Neuron (in vitro differentiated cells): ENCODE results near the gene PTPN14.

Experiments
- H2AFZ ChIP-seq: one replicate; pipeline ENCODE4 v1.6.1; 2013; ENCODE audit warnings: low read depth, mild to moderate bottlenecking, inconsistent platforms, low read length, moderate library complexity
- H3K27me3 ChIP-seq: one replicate; pipeline ENCODE4 v1.6.1; 2013; ENCODE audit warnings: low read length; ENCODE audit not compliant: insufficient read depth
- H3K36me3 ChIP-seq: one replicate; pipeline ENCODE4 v1.6.1; 2013; ENCODE audit warnings: low read length; ENCODE audit not compliant: insufficient read depth
- H3K4me1 ChIP-seq: one replicate; pipeline ENCODE4 v1.6.1; 2013; ENCODE audit warnings: low read length; ENCODE audit not compliant: insufficient read depth
- H3K4me3 ChIP-seq: 2 replicates; pipeline ENCODE4 v1.5.1; 2013; ENCODE audit warnings: mild to moderate bottlenecking, low read length, moderate library complexity
- H3K9me3 ChIP-seq: one replicate; pipeline ENCODE4 v1.6.1; 2013; ENCODE audit warnings: low read length

PTPN14 gene

GRCh38 chr1:214312530-214313051 lies 238.8 kb downstream of the PTPN14 start:
- no peaks in the 10 kb centered on the region for H3K36me3 ChIP-seq
- H3K27me3 ChIP-seq: no peaks in the 10 kb centered on the region

GRCh38 chr1:214310777-214311690 lies 240.4 kb downstream of the PTPN14 start:
- no peak overlapping the region for H2AFZ ChIP-seq
- H3K36me3 ChIP-seq: no peaks in the 10 kb centered on the region
- no peaks in the 10 kb centered on the region for H3K27me3 ChIP-seq
- no peaks in the 10 kb centered on the region for H3K9me3 ChIP-seq
- H3K4me1 ChIP-seq: peaks cover 12% of the 10 kb centered on the region
- H3K4me3 ChIP-seq: no peak overlapping the region

More at GRCh38 chr1:214312530-214313051, 238.8 kb downstream of the PTPN14 start:
- Histone ChIP-seq H3K4me3 (no peak overlapping the region), H3K9me3 (no peaks in the 10 kb centered on the region), H3K4me1 (peaks cover 12% of the 10 kb centered on the region), H2AFZ (no peak overlapping the region)

GRCh38 chr1:214310010-214310409 lies 241.4 kb downstream of the PTPN14 start:
- no peaks in the 10 kb centered on the region for H3K36me3 ChIP-seq
- peaks cover 10% of the 10 kb centered on the region for H3K4me1 ChIP-seq
- H3K4me3 ChIP-seq: no peak overlapping the region
- no peaks in the 10 kb centered on the region for H3K9me3 ChIP-seq
- H2AFZ ChIP-seq: no peak overlapping the region
- H3K27me3 ChIP-seq: no peaks in the 10 kb centered on the region

- H3K4me3 ChIP-seq: no peak overlapping the region
- H3K4me1 ChIP-seq: peaks cover 6% of the 10 kb centered on the region
- H3K27me3 ChIP-seq: no peaks in the 10 kb centered on the region
- H2AFZ ChIP-seq: no peak overlapping the region
- H3K9me3 ChIP-seq: no peaks in the 10 kb centered on the region
- no peaks in the 10 kb centered on the region for H3K36me3 ChIP-seq
Measured at GRCh38 chr1:214306269-214306668, 245.1 kb downstream of the PTPN14 start.

GRCh38 chr1:214305164-214305751 lies 246.1 kb downstream of the PTPN14 start:
- Histone ChIP-seq H2AFZ (no peak overlapping the region), H3K9me3 (no peaks in the 10 kb centered on the region), H3K4me1 (peaks cover 6% of the 10 kb centered on the region), H3K36me3 (no peaks in the 10 kb centered on the region), H3K27me3 (no peaks in the 10 kb centered on the region), H3K4me3 (no peak overlapping the region)

GRCh38 chr1:214303141-214303930 lies 248.1 kb downstream of the PTPN14 start:
- H2AFZ ChIP-seq: no peak overlapping the region
- no peaks in the 10 kb centered on the region for H3K36me3 ChIP-seq
- no peaks in the 10 kb centered on the region for H3K9me3 ChIP-seq
- H3K4me1 ChIP-seq: peaks cover 6% of the 10 kb centered on the region
- H3K27me3 ChIP-seq: no peaks in the 10 kb centered on the region
- H3K4me3 ChIP-seq: no peak overlapping the region

DNA sequence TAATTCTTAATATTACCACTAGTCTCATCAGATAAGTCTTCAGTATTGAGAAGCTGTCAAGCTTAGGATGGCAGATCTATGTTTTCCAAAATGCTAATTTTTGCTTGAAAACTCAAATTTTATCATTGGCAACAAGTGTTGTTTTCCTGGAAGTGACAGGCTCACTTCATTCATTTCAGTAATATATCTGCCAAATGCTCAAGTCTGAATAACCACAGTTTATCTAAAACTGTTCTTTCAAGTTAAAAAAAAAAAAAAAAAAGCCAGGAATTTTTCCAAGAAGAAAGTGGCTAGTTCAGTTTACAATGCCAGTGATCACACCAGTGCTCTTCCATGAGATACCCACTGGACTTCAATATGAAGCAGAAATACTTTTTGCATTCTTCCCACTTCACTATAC lies 249.9 kb downstream of the PTPN14 start:
- H3K36me3 ChIP-seq: no peaks in the 10 kb centered on the region
- peaks cover 8% of the 10 kb centered on the region for H3K4me1 ChIP-seq

GRCh38 chr1:214300149-214300780 lies 251.1 kb downstream of the PTPN14 start:
- H3K9me3 ChIP-seq: no peaks in the 10 kb centered on the region
- H3K4me3 ChIP-seq: no peak overlapping the region
- peaks cover 21% of the 10 kb centered on the region for H3K4me1 ChIP-seq
- no peaks in the 10 kb centered on the region for H3K36me3 ChIP-seq
- no peak overlapping the region for H2AFZ ChIP-seq
- no peaks in the 10 kb centered on the region for H3K27me3 ChIP-seq

More for the DNA sequence above, 249.9 kb downstream of the PTPN14 start:
- Histone ChIP-seq H3K9me3 (no peaks in the 10 kb centered on the region), H3K27me3 (no peaks in the 10 kb centered on the region), H2AFZ (no peak overlapping the region), H3K4me3 (no peak overlapping the region)
